Testis (tissue), 2 donors: ENCODE measurements around the gene E2F3.

Experiments
- POLR2A ChIP-seq: fragments of 450-650 bp; IDR thresholded peaks from one replicate; pipeline ENCODE4 v1.6.1; 2017; ENCODE audit warnings: antibody characterized with exemption, mild to moderate bottlenecking, moderate library complexity
- TF ChIP-seq, protein P1 (sequence below), 3 experiments: fragments of 450-650 bp in 2 of 3; fragments of 200-600 bp in 1 of 3; sonication (generic) in 1 of 3; IDR thresholded peaks; one replicate each; pipeline ENCODE4 v1.5.1; 2016 to 2019; ENCODE audit warnings: antibody characterized with exemption in 3 of 3, mild to moderate bottlenecking in 2 of 3, moderate library complexity in 1 of 3

DNA sequence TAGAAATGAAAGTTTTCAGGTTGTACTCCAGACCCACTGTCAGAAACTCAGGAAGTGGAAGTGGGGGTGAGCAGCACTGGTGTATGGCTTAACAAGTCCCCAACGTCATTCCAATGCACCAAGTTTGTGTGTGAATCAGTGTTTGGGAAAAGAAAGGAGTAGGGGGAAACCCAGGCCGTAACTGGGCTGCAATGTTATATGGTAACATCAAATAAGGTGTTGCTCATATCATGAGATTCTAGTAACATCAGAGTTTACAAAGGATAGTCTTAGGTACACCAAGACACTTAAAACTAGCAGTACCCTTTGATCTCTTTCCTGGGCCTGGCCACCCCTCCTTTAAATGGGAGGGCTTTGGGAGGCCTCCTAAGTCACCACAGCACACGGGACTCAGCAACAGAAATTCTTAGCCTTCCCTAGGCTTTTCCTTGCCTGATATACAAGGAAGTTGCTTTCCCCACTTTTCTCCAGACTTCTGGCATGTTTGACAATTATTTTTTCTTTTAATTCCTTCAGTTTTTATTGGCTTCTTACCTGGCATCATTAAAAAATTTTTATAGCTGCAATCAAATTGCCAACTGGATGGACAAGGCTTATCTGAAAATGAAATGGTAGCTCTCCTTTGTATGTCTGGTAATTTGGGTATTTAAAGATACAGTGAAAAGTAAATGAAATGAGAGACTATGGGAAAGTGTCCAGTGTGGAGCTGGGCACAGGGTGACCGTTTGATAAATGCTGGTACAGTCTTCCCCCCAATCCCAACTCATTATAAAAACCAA, 15.1 kb downstream of the E2F3 start:
- TF ChIP-seq, protein P1, sequence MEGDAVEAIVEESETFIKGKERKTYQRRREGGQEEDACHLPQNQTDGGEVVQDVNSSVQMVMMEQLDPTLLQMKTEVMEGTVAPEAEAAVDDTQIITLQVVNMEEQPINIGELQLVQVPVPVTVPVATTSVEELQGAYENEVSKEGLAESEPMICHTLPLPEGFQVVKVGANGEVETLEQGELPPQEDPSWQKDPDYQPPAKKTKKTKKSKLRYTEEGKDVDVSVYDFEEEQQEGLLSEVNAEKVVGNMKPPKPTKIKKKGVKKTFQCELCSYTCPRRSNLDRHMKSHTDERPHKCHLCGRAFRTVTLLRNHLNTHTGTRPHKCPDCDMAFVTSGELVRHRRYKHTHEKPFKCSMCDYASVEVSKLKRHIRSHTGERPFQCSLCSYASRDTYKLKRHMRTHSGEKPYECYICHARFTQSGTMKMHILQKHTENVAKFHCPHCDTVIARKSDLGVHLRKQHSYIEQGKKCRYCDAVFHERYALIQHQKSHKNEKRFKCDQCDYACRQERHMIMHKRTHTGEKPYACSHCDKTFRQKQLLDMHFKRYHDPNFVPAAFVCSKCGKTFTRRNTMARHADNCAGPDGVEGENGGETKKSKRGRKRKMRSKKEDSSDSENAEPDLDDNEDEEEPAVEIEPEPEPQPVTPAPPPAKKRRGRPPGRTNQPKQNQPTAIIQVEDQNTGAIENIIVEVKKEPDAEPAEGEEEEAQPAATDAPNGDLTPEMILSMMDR (IDR thresholded peaks at IDR 0.05), result no peak
- TF ChIP-seq POLR2A, result no peak
